Stimulated activated CD8-positive, alpha-beta memory T cell treated with anti-CD3 and anti-CD28 coated beads, Interleukin-4, amount 100 ng/mL, for 4 hours (primary cell): ENCODE results near the gene DDAH1.

Source experiments
- DNase-seq, 2 donors: peaks; one replicate each; pipeline ENCODE4 v3.0.0-alpha.2; 2020; ENCODE audit warnings: low read depth in 2 of 2, low spot score in 1 of 2

Gene DDAH1

GRCh38 chr1:85333186-85333585, 131.8 kb downstream of the DDAH1 start:
- no peak for DNase-seq

GRCh38 chr1:85332575-85332974, 132.4 kb downstream of the DDAH1 start:
- DNase-seq: no peak

- no peak for DNase-seq
Measured at GRCh38 chr1:85330711-85331290, 134.2 kb downstream of the DDAH1 start.

GRCh38 chr1:85330214-85330631, 134.7 kb downstream of the DDAH1 start:
- DNase-seq: no peak

- no peak for DNase-seq
Measured at GRCh38 chr1:85328713-85329397, 136.1 kb downstream of the DDAH1 start.

GRCh38 chr1:85327759-85328158, 137.2 kb downstream of the DDAH1 start:
- no peak for DNase-seq

GRCh38 chr1:85326851-85327250, 138.1 kb downstream of the DDAH1 start:
- DNase-seq: no peak

- DNase-seq: no peak
Measured at GRCh38 chr1:85326336-85326735, 138.6 kb downstream of the DDAH1 start.

GRCh38 chr1:85325920-85326319, 139.0 kb downstream of the DDAH1 start:
- no peak for DNase-seq

- DNase-seq: no peak
Measured at GRCh38 chr1:85323770-85324169, 141.2 kb downstream of the DDAH1 start.

GRCh38 chr1:85322655-85323054, 142.3 kb downstream of the DDAH1 start:
- no peak for DNase-seq

- no peak for DNase-seq
Measured at GRCh38 chr1:85321237-85321964, 143.6 kb downstream of the DDAH1 start.

- no peak for DNase-seq
Measured at GRCh38 chr1:85320371-85321131, 144.4 kb downstream of the DDAH1 start.

GRCh38 chr1:85319931-85320330, 145.0 kb downstream of the DDAH1 start:
- DNase-seq: no peak

GRCh38 chr1:85319491-85319890, 145.5 kb downstream of the DDAH1 start:
- DNase-seq: no peak

GRCh38 chr1:85318217-85318616, 146.7 kb downstream of the DDAH1 start:
- DNase-seq: no peak

- DNase-seq: no peak
Measured at GRCh38 chr1:85317560-85317959, 147.4 kb downstream of the DDAH1 start.

GRCh38 chr1:85316321-85316720, 148.6 kb downstream of the DDAH1 start:
- DNase-seq: no peak

GRCh38 chr1:85315789-85316188, 149.2 kb downstream of the DDAH1 start:
- no peak for DNase-seq

- no peak for DNase-seq
Measured at GRCh38 chr1:85314726-85315125, 150.2 kb downstream of the DDAH1 start.

- DNase-seq: no peak
Measured at GRCh38 chr1:85313888-85314696, 150.9 kb downstream of the DDAH1 start.
